Measurements from ENCODE around the gene GTF3C6. TPM values are rescaled to one million over a fixed set of nuclear protein-coding genes. Genes with fewer than 3 reads are reported as not detected.

Gene GTF3C6, protein sequence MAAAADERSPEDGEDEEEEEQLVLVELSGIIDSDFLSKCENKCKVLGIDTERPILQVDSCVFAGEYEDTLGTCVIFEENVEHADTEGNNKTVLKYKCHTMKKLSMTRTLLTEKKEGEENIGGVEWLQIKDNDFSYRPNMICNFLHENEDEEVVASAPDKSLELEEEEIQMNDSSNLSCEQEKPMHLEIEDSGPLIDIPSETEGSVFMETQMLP
- total RNA-seq: 46.1 TPM
- long read RNA-seq, transcript GTF3C6-201 (6 exons, 952 nt): major isoform, 33 of 35 reads
- long read RNA-seq, partial matches to known transcripts: 0 of 35 reads
- long read RNA-seq, other reads (novel, unspliced or antisense): 2 of 35 reads

DNA sequence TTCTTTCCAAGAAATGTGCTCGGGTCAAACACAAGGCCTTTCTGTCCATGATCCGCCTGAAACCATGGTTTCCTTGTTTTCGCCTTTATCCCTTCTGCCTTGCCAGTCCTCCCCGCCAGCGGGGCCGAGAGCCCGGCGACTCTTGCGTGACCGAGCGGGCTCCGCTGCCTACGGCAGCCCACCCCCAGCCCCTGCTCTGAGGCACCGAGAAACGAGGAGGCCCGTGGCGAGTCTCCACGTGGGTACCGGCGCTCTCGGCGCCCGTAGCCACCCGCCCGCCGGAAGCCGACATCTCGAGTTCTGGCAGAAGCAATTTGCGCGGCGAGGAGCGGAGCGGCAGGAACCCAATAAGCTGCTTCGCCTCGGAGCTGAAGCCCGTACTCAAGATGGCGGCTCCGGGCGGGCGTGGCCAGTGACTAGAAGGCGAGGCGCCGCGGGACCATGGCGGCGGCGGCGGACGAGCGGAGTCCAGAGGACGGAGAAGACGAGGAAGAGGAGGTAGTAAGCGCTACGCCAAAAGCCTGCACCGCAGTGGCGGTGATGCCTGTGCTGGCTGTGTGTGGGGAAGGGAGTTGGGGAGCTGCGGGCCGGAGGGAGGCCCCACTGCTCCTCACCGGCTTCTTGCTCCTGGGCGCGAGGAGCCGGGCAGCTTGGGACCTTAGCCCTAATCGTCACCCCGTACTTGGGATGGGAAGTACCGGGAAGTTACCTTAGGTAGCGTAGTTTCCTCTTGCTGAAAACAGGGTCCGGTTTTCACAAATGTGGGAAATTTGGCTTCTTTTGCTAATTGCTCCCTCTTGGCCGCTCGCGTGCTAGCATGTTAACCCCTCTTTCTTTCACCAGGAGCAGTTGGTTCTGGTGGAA is at the start of gene GTF3C6:
Gene GTF3C6 (plus strand): TSS at position 378 of the 864 bp plus-strand sequence. CDS start 64 bp downstream, at position 442.
- Histone ChIP-seq H3K4me1 (peaks cover 15% of the 10 kb centered on the region), H3K4me3 (peak within 1 kb of the TSS; percentile 83), H3K9me3 (no peaks in the 10 kb centered on the region), H3K27me3 (ENCODE audit: low read depth) (no peaks in the 10 kb centered on the region), H3K36me3 (peaks cover 33% of the 10 kb centered on the region), H3K27ac (peak within 1 kb of the TSS; percentile 95)
- TF ChIP-seq, protein P1, sequence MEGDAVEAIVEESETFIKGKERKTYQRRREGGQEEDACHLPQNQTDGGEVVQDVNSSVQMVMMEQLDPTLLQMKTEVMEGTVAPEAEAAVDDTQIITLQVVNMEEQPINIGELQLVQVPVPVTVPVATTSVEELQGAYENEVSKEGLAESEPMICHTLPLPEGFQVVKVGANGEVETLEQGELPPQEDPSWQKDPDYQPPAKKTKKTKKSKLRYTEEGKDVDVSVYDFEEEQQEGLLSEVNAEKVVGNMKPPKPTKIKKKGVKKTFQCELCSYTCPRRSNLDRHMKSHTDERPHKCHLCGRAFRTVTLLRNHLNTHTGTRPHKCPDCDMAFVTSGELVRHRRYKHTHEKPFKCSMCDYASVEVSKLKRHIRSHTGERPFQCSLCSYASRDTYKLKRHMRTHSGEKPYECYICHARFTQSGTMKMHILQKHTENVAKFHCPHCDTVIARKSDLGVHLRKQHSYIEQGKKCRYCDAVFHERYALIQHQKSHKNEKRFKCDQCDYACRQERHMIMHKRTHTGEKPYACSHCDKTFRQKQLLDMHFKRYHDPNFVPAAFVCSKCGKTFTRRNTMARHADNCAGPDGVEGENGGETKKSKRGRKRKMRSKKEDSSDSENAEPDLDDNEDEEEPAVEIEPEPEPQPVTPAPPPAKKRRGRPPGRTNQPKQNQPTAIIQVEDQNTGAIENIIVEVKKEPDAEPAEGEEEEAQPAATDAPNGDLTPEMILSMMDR (IDR thresholded peaks at IDR 0.05): no peak
- ATAC-seq (peak; percentile 99 to 100), DNase-seq (peak; percentile 98)
- intact Hi-C loops (cut with DNase I): loop anchor here (10.0 kb wide), 1 partner anchor 274 kb away; no protein-coding TSS in a partner anchor

DNA sequence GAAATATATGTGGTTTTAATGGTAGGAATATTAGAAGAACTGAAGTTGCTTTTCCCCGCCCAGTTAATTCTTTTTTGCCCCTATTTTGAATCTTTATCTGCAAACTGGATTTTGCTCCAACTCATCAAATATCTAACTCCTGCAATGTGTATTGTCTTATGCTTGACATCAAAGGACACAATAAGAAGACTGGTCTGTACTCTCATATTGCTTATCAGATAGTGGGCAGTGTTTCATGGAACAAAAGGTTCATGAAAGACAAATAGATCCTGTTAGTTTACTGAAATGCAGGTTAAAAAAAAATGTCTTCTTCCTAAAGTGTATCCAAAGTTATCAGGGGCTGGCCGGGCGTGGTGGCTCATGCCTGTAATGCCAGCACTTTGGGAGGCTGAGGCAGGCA is 27.7 kb upstream of the GTF3C6 start:
- Histone ChIP-seq H3K27ac (no peak overlapping the region), H3K27me3 (ENCODE audit: low read depth) (no peaks in the 10 kb centered on the region), H3K4me3 (no peak overlapping the region), H3K36me3 (no peaks in the 10 kb centered on the region), H3K9me3 (no peaks in the 10 kb centered on the region), H3K4me1 (no peaks in the 10 kb centered on the region)
- ATAC-seq (no peak), DNase-seq (no peak)
- intact Hi-C loops (cut with DNase I): no loop called here
- TF ChIP-seq, protein P1 (IDR thresholded peaks at IDR 0.05): no peak

DNA sequence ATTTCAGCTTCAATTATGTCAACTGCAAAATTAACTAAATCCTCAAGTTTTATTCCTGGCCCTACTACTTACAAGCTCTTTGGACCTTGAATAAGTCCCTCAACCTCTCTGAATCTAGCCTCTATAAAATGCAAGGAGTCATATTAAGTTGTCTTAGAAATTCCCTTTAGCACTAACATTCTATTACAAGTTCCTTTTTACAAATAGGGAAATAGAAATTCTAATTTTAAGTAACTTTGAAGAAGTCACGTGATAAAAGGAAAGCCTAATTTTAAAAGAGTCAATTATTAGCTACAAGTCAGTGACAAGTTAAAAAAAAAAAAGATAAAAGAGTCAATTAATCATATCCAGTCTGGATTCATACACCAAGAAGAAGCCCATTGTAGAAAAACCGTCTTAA is 24.6 kb upstream of the GTF3C6 start:
- Histone ChIP-seq H3K36me3 (no peaks in the 10 kb centered on the region), H3K9me3 (no peaks in the 10 kb centered on the region), H3K4me3 (no peak overlapping the region), H3K27me3 (ENCODE audit: low read depth) (no peaks in the 10 kb centered on the region), H3K27ac (no peak overlapping the region), H3K4me1 (no peaks in the 10 kb centered on the region)
- intact Hi-C loops (cut with DNase I): no loop called here
- DNase-seq (no peak), ATAC-seq (no peak)
- TF ChIP-seq, protein P1 (IDR thresholded peaks at IDR 0.05): no peak

DNA sequence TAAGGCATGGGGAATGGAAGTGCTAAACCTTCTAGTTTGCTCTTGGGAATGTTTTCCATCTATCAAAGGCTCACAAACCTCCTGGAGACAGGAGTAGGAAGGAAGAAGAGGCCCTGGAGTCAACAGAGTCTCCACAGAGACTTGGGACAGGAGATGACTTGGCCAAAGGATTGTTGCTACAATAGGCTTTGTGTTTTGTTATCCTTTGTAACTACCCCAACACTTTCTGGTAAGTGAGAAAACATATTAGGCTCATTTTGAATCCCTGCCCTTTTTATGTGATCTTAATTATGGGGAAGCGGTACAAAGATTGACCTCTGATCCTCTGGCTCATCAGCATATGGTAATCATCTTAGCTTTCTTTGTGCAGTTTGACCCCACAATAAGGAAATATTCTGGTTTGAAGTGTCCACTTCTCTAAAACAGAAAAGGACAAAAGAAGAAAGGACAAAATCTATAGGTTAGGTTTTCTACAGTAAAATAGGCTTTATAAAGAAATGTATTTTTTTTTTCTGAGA is 24.1 kb upstream of the GTF3C6 start:
- no peaks in the 10 kb centered on the region for H3K4me1 ChIP-seq
- no peak for ATAC-seq

DNA sequence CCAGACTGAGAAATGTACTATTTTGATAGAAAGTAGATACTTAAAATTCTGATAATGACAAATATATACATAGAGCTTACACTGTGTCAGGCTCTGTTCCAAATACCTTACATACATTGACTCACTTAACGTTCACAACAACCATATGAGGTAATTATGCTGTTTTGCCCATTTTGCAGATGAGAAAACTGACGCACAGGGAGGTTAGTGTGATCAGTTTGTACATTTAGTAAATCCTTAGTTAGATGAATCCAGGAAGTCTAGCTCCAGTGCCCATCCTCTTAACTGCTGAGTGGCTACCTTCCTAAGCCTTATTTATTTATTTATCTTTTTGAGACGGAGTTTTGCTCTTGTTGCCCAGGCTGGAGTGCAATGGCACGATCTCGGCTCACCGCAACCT is 23.3 kb upstream of the GTF3C6 start:
- intact Hi-C loops (cut with DNase I): no loop called here
- ATAC-seq: no peak

More for the DNA sequence above, 24.1 kb upstream of the GTF3C6 start:
- H3K9me3 ChIP-seq: no peaks in the 10 kb centered on the region
- H3K27me3 ChIP-seq (ENCODE audit: low read depth): no peaks in the 10 kb centered on the region
- intact Hi-C loops (cut with DNase I): no loop called here
- no peak overlapping the region for H3K27ac ChIP-seq
- H3K36me3 ChIP-seq: no peaks in the 10 kb centered on the region
- no peak overlapping the region for H3K4me3 ChIP-seq
- no peak for DNase-seq
- TF ChIP-seq, protein P1 (IDR thresholded peaks at IDR 0.05): no peak

More for the DNA sequence above, 23.3 kb upstream of the GTF3C6 start:
- no peaks in the 10 kb centered on the region for H3K9me3 ChIP-seq
- no peak overlapping the region for H3K4me3 ChIP-seq
- DNase-seq: no peak
- H3K4me1 ChIP-seq: no peaks in the 10 kb centered on the region
- H3K36me3 ChIP-seq: no peaks in the 10 kb centered on the region
- TF ChIP-seq, protein P1 (IDR thresholded peaks at IDR 0.05): no peak
- no peak overlapping the region for H3K27ac ChIP-seq
- H3K27me3 ChIP-seq (ENCODE audit: low read depth): no peaks in the 10 kb centered on the region
